K562 (cell line): Measurements from ENCODE around the gene ANKRD23. TPM values are rescaled to one million over a fixed set of nuclear protein-coding genes. Genes with fewer than 3 reads are reported as not detected.
A peak's percentile ranks its signal among the peaks of the same experiment; 100 is the strongest.

Source experiments
- ZNF589 ChIP-seq: fragments of 200-800 bp; sonication (Bioruptor generic); IDR thresholded peaks from 2 replicates; pipeline ENCODE4 v1.6.1; 2016; ENCODE audit warnings: low read depth, missing genetic modification characterization, missing compliant biosample characterization
- ZNF764 ChIP-seq: fragments of 250-450 bp; sonication (Bioruptor Pico); IDR thresholded peaks from 2 replicates; pipeline ENCODE4 v1.4.0; 2020; ENCODE audit warnings: low read depth, mild to moderate bottlenecking, moderate library complexity
- polyA plus RNA-seq, 8 experiments: library from polyadenylated mRNA; depleted of rRNA in 4 of 8; stranded (reverse) in 5 of 8; unstranded in 3 of 8; fragments of >200 nt; fragmentation: Nextera tagmentation in 2 of 8; fragmentation: Illumina TruSeq in 1 of 8; extraction: Ambion mirVana in 2 of 8; extraction: Trizol in 1 of 8; gene quantifications; 2 replicates each; pipeline versions ENCODE4 v1.2.1 to v1.2.3, GENCODE V29; 2011 to 2014; ENCODE audit warnings: inconsistent platforms in 1 of 8, missing spikeins in 1 of 8
- total RNA-seq, 7 experiments: library from RNA; depleted of rRNA in 6 of 7; stranded (reverse); fragments of >200 nt in 6 of 7; fragmentation: Illumina TruSeq in 2 of 7; extraction: Trizol in 2 of 7; gene quantifications; 2 replicates each; pipeline versions ENCODE4 v1.2.1 to v1.2.3, GENCODE V29; 2011 to 2021; ENCODE audit warnings: low replicate concordance in 1 of 7
- TF ChIP-seq, protein P1 (sequence below), 2 experiments: fragments of 450-650 bp; formaldehyde crosslinking in 1 of 2; IDR thresholded peaks; 2 replicates each; pipeline versions ENCODE4 v1.4.0 to v1.6.1; 2014 to 2020; ENCODE audit warnings: mild to moderate bottlenecking in 2 of 2, borderline replicate concordance in 1 of 2, low read depth in 1 of 2
- TF ChIP-seq, protein P2 (sequence below): sonication (generic); formaldehyde crosslinking; IDR thresholded peaks from 2 replicates; pipeline ENCODE4 v1.9.0; 2022; ENCODE audit warnings: mild to moderate bottlenecking, missing genetic modification reagents

ANKRD23 gene
- total and polyA plus RNA-seq, 9 of the 15 experiments (the other 6 are each of a cell fraction or from before 2014, with no cell fraction given): 0.32 to 4.8 (median 2.8) TPM

DNA sequence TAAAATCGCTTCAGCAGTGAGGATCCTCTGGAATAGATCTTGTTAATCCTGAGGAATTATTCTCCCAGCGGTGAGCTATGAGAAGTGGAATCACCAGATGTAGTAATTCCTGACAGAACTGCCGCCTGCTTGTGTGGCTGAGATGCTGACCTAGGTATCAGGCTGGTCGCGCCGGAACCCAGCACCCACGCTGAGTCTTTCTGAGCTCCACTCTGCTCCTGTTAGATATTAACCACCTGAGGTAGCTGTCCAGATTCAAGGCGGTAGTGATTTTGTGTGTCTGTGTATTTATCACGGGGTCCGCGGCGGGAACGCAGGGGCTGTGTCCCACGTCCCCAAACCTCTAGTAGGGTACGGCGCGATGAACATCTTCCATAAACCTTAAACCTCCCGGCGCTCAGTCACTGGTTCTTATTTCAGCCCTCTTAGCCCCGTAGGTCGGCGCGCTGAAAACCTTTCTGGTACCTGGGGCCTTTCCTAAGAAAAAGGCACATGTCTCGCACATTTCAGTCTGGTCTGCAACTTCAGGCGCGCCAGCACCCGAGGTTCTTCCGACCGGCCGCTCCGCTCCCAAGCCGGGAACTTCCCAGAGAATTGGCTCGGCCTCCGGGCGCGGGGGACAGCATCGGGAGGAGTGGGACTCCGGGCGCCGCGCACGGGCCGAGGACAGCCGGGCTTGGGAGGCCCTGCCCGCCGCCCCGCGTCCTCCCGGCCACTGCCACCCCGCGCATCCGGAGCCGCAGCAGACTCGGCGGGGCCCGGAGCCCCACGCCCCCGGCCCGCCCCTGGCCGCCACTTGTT is 28.3 kb downstream of the ANKRD23 start (continued):
- TF ChIP-seq, protein P1, sequence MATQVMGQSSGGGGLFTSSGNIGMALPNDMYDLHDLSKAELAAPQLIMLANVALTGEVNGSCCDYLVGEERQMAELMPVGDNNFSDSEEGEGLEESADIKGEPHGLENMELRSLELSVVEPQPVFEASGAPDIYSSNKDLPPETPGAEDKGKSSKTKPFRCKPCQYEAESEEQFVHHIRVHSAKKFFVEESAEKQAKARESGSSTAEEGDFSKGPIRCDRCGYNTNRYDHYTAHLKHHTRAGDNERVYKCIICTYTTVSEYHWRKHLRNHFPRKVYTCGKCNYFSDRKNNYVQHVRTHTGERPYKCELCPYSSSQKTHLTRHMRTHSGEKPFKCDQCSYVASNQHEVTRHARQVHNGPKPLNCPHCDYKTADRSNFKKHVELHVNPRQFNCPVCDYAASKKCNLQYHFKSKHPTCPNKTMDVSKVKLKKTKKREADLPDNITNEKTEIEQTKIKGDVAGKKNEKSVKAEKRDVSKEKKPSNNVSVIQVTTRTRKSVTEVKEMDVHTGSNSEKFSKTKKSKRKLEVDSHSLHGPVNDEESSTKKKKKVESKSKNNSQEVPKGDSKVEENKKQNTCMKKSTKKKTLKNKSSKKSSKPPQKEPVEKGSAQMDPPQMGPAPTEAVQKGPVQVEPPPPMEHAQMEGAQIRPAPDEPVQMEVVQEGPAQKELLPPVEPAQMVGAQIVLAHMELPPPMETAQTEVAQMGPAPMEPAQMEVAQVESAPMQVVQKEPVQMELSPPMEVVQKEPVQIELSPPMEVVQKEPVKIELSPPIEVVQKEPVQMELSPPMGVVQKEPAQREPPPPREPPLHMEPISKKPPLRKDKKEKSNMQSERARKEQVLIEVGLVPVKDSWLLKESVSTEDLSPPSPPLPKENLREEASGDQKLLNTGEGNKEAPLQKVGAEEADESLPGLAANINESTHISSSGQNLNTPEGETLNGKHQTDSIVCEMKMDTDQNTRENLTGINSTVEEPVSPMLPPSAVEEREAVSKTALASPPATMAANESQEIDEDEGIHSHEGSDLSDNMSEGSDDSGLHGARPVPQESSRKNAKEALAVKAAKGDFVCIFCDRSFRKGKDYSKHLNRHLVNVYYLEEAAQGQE (IDR thresholded peaks at IDR 0.05; ENCODE audit: borderline replicate concordance): no peak
- TF ChIP-seq, protein P1 (CRISPR knock-in tag; IDR thresholded peaks at IDR 0.05; ENCODE audit: low read depth): 0 out of 2 replicates have a peak, but pooled peaks have one; percentile 19
- TF ChIP-seq, protein P2, sequence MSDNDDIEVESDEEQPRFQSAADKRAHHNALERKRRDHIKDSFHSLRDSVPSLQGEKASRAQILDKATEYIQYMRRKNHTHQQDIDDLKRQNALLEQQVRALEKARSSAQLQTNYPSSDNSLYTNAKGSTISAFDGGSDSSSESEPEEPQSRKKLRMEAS (CRISPR knock-in tag): 0 out of 2 replicates have a peak, but pooled peaks have one; percentile 26
- TF ChIP-seq ZNF589 (0 out of 2 replicates have a peak, but pooled peaks have one; percentile 26), ZNF764 (CRISPR knock-in tag) (no peak)
